RWPE1 (cell line): ENCODE data around the gene MAP3K19.
A peak's percentile ranks its signal among the peaks of the same experiment; 100 is the strongest.

Experiments
- CTCF ChIA-PET: fragments of 350-600 bp; sonication (Branson Sonifier 250); formaldehyde crosslinking; extraction: SDS; loops from one replicate; lab custom pipeline; 2021; lab: Yijun Ruan, JAX
- POLR2A ChIA-PET: fragments of 400-600 bp; formaldehyde crosslinking; extraction: SDS; loops from one replicate; lab custom pipeline; 2020; ENCODE audit warnings: antibody characterized with exemption; ENCODE audit not compliant: low non-redundant PET; lab: Yijun Ruan, JAX
- DNase-seq: peaks from one replicate; pipeline ENCODE4 v3.0.0; 2012; ENCODE audit warnings: low spot score
- H3K27ac ChIP-seq: fragments of 450-650 bp; 2 replicates; pipeline ENCODE4 v1.5.1; 2017
- CTCF ChIP-seq: fragments of 450-650 bp; conservative IDR thresholded peaks from 2 replicates; pipeline ENCODE4 v1.5.1; 2017; ENCODE audit warnings: low read depth, mild to moderate bottlenecking

The MAP3K19 gene

GRCh38 chr2:135052997-135053474 is 5.8 kb upstream of the MAP3K19 start:
- ChIA-PET CTCF (interaction anchor here (0.6 kb wide), 1 partner anchor 218 kb away, joined by 4 read pairs; no protein-coding TSS in a partner anchor), POLR2A (interaction anchor here (0.6 kb wide), 1 partner anchor 119 kb away, joined by 3 read pairs; no protein-coding TSS in a partner anchor)
- DNase-seq: no peak
- H3K27ac ChIP-seq: peak overlapping the region; percentile 88
- no peak for TF ChIP-seq CTCF

DNA sequence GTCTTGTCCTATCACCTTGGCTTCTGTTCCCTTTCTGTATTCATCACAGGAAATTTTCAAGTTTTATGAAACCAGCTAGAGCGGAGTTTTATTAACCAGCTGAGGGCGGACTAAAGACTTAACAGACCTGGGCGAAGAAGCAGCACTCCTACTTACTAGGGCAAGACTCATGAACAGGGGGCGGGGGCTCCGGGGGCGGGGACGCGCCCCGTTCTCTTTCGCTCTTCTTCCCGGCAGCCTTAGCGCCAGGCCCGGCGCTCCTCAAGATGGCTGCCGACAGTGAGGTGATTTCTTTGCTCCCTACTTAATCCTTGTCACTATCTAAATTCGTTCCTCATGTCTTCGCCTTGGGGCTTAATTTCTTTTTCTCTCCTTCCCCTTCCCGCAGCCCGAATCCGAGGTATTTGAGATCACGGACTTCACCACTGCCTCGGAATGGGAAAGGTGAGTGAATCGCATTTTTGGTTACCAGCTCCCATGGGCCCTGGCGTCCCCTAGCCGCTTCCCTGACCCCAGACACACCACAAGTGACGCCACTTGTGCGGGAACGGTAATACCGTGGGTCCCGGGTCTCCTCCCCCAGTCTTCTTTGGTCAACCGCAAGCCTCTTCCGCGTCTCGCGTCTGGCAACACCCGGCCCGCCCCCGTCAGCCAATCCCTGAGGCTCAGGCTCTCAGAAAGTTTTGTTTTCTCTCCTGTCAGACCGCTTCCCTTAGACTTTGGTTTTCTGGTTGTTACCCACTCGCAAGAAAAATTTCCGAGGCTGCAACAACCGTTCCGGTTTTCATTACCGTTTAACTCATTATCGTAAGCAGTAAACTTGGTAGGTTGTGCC is 5.0 kb upstream of the MAP3K19 start, which contains the start of gene RAB3GAP1:
TSS of gene RAB3GAP1 (plus strand) at position 251 of the 835 bp plus-strand sequence. CDS start at position 267, 16 bp downstream.
- DNase-seq: peak; percentile 86
- ChIA-PET CTCF (interaction anchor here (0.6 kb wide), 1 partner anchor 1685 kb away, joined by 3 read pairs; no protein-coding TSS in a partner anchor), POLR2A (no interaction called here)
- peak within 1 kb of the TSS; percentile 88 for H3K27ac ChIP-seq
- TF ChIP-seq CTCF: no peak

DNA sequence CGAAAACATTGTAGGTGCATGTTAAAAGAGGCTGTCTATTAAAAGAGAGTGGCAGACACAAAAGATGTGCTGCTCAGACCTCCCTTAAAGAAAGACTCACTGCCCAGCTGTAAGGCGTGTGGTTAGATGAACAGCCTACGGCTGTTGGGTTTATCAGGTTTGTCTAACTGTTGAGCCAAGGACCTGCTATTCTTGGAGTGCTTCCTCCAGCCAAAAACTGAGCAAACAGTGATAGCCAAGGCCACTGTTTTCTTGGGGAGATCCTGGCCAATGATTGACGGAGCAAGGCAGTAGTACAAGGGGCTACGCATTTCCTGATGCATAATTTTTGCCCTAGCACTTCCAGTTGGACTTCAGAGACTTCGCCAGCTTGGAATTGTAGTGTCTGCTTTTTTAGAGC is 3.4 kb upstream of the MAP3K19 start:
- TF ChIP-seq CTCF: no peak
- no peak overlapping the region for H3K27ac ChIP-seq
- POLR2A ChIA-PET: no interaction called here
- CTCF ChIA-PET: no interaction called here
- no peak for DNase-seq

GRCh38 chr2:135050132-135050531 is 2.9 kb upstream of the MAP3K19 start:
- H3K27ac ChIP-seq: no peak overlapping the region
- DNase-seq: no peak
- ChIA-PET CTCF (no interaction called here), POLR2A (no interaction called here)
- TF ChIP-seq CTCF: no peak

- DNase-seq: no peak
- no peak for TF ChIP-seq CTCF
- ChIA-PET CTCF (interaction anchor here (0.6 kb wide), 2 partner anchors 10 to 618 kb away, joined by 3 read pairs; no protein-coding TSS in a partner anchor), POLR2A (no interaction called here)
- no peak overlapping the region for H3K27ac ChIP-seq
These were observed 875 bp upstream of the MAP3K19 start for GRCh38 chr2:135048122-135048521.

DNA sequence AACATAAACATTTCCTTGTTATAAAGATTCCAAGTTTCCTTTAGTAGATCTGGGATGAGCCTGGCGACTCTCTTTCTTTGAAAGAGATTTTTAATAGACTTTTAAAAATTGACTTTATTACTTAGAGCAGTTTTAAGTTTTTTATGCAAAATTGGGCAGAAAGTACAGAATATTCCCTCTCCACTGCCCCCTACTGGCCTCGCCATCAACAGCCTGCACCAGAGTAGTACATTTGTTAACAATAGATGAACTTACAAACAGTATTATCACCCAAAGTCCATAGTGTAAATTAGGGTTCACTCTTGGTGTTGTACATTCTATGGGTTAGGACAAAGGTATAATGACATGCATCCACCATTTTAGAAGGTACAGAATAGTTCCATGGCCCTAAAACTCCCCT is 3.9 kb downstream of the MAP3K19 start:
- no peak for DNase-seq
- POLR2A ChIA-PET: no interaction called here
- no peak overlapping the region for H3K27ac ChIP-seq
- CTCF ChIA-PET: no interaction called here
- TF ChIP-seq CTCF: no peak
